Subcutaneous preadipocyte (primary cell): Measurements from ENCODE around the gene CUL4A. TPM values are rescaled to one million over a fixed set of nuclear protein-coding genes. Genes with fewer than 3 reads are reported as not detected.

Experiments
- small RNA-seq: library from RNA; depleted of rRNA; stranded (forward); fragments of <200 nt; gene quantifications from one replicate; pipeline ENCODE3, GENCODE V24; 2012
- total RNA-seq: library from RNA; depleted of rRNA; stranded (reverse); fragments of >200 nt; gene quantifications from 2 replicates; pipeline ENCODE4 v1.2.3, GENCODE V29; 2012

CUL4A gene
- 103 and 130 TPM in 2 replicates for total RNA-seq

DNA sequence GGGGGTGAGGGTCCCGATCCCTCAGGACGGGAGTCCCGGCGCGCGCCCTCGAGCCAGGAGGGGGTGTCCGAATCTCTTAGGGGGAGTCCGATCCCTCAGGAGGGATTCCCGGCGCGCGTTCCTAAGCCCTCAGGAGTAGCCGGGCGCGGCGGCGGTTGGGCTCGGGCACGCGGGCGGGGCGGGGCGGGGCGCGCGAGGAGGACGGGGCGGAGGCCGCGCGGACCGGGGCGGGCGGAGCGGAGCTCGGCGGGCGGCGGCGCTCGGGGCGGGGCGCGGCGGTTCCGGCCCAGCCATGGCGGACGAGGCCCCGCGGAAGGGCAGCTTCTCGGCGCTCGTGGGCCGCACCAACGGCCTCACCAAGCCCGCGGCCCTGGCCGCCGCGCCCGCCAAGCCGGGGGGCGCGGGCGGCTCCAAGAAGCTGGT is at the start of gene CUL4A:
CUL4A (plus strand) TSS at position 278 of the 423 bp plus-strand sequence; CDS start at position 293, 15 bp downstream.

DNA sequence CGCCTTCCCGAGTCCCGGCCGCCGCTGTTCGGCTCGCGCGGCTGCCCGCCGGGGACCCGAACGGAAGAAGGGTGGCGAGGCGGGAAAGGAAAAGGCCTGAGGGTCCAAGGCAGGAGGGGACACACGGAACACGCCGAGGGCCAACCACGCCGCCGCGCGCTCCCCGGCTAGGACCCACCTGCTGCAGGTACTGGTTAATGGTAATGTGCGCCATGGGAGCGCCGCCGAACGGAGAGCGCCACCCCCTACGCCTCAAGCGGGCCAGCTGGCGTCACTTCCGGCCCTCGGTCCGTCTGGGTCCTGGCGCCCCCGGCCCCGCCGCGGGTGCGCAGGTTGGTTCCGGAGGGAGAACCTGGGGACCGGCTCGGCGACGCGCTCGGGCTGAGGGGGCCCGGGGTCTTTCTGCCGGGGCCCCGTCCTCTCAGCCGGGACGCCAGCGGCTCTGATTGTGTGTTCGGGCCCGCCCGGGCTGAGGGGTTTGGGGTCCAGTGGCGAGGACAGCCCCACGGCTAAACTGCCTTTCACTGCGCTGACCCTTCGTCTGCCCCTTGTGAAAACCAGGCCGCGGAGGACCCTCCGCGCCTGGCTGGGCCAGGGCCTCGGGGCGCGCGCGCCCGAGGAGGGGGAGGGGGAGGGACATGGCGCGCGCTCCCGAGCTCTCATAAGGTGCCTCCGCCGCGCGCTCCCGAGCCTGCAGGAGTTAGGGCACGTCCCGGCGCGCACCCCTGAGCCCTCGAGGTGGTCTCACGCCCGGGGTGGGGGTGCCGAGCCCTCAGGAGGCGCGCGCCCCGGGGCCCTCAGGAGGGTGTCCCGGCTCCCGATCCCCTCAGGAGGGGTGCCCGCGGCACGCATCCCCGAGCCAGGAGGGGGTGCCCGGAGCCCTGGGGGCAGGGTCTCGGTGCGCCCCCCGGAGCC is 735 bp upstream of the CUL4A start, which contains the start of gene PCID2:
PCID2 (minus strand) TSS at position 249 of the 915 bp plus-strand sequence; CDS start at position 214, 35 bp downstream.

DNA sequence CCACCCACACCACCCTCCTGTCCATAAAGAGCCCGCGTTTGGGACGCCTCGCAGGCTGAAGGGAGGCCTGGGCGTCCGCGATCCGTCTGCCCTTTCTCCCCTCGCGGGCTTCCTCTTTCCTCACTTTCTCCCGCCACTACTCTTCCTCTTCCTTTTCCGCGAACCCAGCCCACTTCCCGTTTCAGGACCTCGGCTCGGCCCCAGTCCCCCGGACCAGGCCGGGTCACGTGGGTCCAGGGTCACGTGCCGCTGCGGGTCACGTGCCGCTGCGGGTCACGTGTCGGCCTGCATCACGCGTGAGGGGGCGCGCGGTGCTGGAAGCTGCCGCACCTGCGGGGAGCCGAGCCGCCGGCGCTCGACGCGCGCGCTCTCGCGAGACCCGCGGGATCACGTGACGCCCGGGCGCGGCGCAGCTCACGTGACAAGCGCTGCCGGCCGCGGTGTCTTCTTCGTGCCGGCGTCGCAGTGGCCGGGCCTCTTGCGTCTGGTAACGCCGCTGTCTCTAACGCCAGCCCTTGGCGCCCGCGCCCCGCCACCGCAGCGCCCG is 87.5 kb downstream of the CUL4A start, which contains the start of gene LAMP1:
LAMP1 (plus strand) TSS at position 417 of the 547 bp plus-strand sequence. CDS start 196 bp downstream, outside the sequence.

Small RNAs within 50 kb of the gene (small RNA-seq; reads per million reads assigned to genes)
- gene AL137002.1: not detected
- gene MIR8075: not detected

Other genes with a start within 250 kb of the CUL4A start
- 2.0 and 5.9 TPM in 2 replicates for gene MCF2L, start 240.4 kb upstream of the CUL4A start, total RNA-seq
- gene F7, start 103.8 kb upstream of the CUL4A start, total RNA-seq: under 0.01 TPM in 1 of 2 replicates, not detected in the other
- gene F10, start 86.8 kb upstream of the CUL4A start, total RNA-seq: 0.98 and 6.6 TPM in 2 replicates
- not detected in 2 replicates for gene PROZ, start 51.0 kb upstream of the CUL4A start, total RNA-seq
- gene PCID2, start 944 bp upstream of the CUL4A start, total RNA-seq: 61.7 and 68.8 TPM in 2 replicates
- 123 and 129 TPM in 2 replicates for gene LAMP1, start 87.6 kb downstream of the CUL4A start, total RNA-seq
- 0.73 and 2.2 TPM in 2 replicates for gene GRTP1, start 154.5 kb downstream of the CUL4A start, total RNA-seq
- gene ADPRHL1, start 243.9 kb downstream of the CUL4A start, total RNA-seq: 2.2 and 3.9 TPM in 2 replicates